ENCODE results near the gene C3orf52. TPM values are rescaled to one million over a fixed set of nuclear protein-coding genes. Genes with fewer than 3 reads are reported as not detected.

Gene C3orf52
- total and polyA plus RNA-seq, 2 donors (not counting 1 experiment from before 2014, with no cell fraction given) = 0.18 to 3.9 TPM

DNA sequence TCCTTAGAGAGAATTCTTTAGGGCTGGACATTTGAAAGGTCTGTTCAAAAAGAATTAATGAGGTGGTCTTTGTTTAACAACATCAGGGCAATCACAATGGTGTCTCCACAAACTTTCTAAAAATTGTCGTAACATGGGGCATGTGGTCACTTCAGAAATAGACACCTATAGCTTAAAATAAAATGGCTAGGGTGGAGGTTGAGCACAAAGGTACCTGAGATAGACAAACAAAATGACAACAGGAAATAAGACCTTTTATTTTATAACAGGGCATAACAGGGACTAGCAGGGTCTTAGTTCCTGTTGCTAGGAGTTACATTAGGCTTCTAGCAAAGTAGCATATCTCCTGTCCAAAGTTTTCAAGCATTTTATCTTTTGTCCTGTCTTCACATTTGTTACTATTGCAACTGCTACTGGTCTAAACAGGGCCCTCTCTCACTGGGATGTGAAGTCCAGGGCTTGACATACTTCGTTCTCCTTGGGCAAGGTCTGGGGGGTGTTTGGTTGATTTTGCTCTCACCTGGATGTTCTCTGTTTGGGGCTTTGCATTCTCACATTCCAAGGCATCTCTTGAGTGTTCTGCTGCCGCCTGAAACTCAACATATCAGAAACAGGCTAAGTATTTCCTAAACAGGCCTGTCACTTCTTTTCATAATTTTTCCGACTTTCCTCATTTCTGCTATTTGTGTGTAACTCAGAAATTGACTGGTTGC is 43.9 kb downstream of the C3orf52 start:
- H3K9me3 ChIP-seq (ENCODE audit: control extremely low read depth in 1 of 3, control insufficient read depth in 2 of 3, insufficient read depth in 1 of 3, low read length in 2 of 3) = no peaks in the 10 kb centered on the region
- H2AFZ ChIP-seq (ENCODE audit: insufficient read depth, low read depth, low read length, poor library complexity, severe bottlenecking) = no peak overlapping the region
- POLR2A ChIA-PET = no interaction called here
- DNase-seq = peak; percentile 34
- intact Hi-C loops (cut with micrococcal nuclease) = loop anchor here (1.0 to 5.0 kb wide), 7 partner anchors 12 to 862 kb away; partner anchors contain the start of genes ATG3, GTPBP8 and SLC35A5
- ATAC-seq (ENCODE audit: low read depth) = no peak
- TF ChIP-seq, protein P1, sequence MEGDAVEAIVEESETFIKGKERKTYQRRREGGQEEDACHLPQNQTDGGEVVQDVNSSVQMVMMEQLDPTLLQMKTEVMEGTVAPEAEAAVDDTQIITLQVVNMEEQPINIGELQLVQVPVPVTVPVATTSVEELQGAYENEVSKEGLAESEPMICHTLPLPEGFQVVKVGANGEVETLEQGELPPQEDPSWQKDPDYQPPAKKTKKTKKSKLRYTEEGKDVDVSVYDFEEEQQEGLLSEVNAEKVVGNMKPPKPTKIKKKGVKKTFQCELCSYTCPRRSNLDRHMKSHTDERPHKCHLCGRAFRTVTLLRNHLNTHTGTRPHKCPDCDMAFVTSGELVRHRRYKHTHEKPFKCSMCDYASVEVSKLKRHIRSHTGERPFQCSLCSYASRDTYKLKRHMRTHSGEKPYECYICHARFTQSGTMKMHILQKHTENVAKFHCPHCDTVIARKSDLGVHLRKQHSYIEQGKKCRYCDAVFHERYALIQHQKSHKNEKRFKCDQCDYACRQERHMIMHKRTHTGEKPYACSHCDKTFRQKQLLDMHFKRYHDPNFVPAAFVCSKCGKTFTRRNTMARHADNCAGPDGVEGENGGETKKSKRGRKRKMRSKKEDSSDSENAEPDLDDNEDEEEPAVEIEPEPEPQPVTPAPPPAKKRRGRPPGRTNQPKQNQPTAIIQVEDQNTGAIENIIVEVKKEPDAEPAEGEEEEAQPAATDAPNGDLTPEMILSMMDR (IDR thresholded peaks at IDR 0.05) = no peak
- TF ChIP-seq EZH2 (IDR thresholded peaks at IDR 0.05; ENCODE audit: borderline replicate concordance, insufficient read depth, low read depth, low read length, poor library complexity, severe bottlenecking) = no peak
- peaks cover 0 to 9% of the 10 kb centered on the region in 2 experiments for H3K36me3 ChIP-seq (replicated peaks in 1 of 2; ENCODE audit: control extremely low read depth in 1 of 2, control insufficient read depth in 1 of 2, extremely low read depth in 1 of 2, insufficient read depth in 2 of 2, low read length in 1 of 2)
- Mint-ChIP-seq H3K27me3 (no peaks in the 10 kb centered on the region), H3K4me3 (peak overlapping the region; percentile 55), H3K27ac (peak overlapping the region; percentile 91), H3K9me3 (ENCODE audit: insufficient read depth) (no peaks in the 10 kb centered on the region), H3K4me1 (peaks cover 93% of the 10 kb centered on the region)
- WGBS (ENCODE audit: insufficient coverage) = 72% methylated on average over 3 of the region's 4 CpGs
- peak overlapping the region; percentile 62 for H3K4me2 ChIP-seq (replicated peaks; ENCODE audit: low read depth, low read length, poor library complexity, severe bottlenecking)
- peak overlapping the region; percentile 93 to 98 for H3K27ac ChIP-seq (ENCODE audit: low read length in 2 of 2)
- H3K4me3 ChIP-seq (ENCODE audit: control extremely low read depth in 1 of 5, extremely low read depth in 1 of 5, insufficient read depth in 1 of 5, low read depth in 2 of 5, low read length in 4 of 5) = no peak overlapping the region
- H3K27me3 ChIP-seq (replicated peaks in 1 of 4; ENCODE audit: control extremely low read depth in 1 of 4, control insufficient read depth in 3 of 4, insufficient read depth in 4 of 4, low read length in 3 of 4) = no peaks in the 10 kb centered on the region
- peaks cover 82 to 89% of the 10 kb centered on the region in 2 donors for H3K4me1 ChIP-seq (ENCODE audit: control insufficient read depth in 2 of 2, insufficient read depth in 2 of 2, low read length in 2 of 2)
- H4K20me1 ChIP-seq (ENCODE audit: control insufficient read depth, insufficient read depth, low read length, poor library complexity, severe bottlenecking) = no peaks in the 10 kb centered on the region
- H3K9ac ChIP-seq (ENCODE audit: low read length) = peak overlapping the region; percentile 31
- H3K79me2 ChIP-seq (ENCODE audit: control insufficient read depth, insufficient read depth, low read length) = peaks cover 31% of the 10 kb centered on the region
- CTCF ChIA-PET = interaction anchor here (0.7 to 3.0 kb wide), 3 partner anchors 15 to 215 kb away, joined by 3 to 17 read pairs (median 4); no protein-coding TSS in a partner anchor

DNA sequence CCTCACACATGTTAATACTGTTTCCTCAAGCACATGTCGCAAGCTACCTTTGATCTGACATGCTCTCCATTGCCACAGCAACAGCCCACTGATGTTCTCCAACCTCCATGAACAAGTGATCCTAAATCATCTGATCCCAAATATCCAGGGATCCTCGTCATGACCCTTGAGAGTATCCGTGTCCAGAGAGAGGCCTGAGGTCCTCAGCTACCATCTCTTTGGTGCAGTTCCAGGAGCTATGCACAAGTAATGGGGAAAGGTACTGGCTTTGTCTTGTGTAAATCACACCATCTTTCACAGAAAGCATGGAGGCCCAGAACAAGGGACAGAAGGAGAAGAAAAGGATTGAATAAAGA is 44.4 kb downstream of the C3orf52 start:
- ChIA-PET POLR2A (no interaction called here), CTCF (interaction anchor here (0.7 to 3.0 kb wide), 4 partner anchors 16 to 214 kb away, joined by 3 to 17 read pairs (median 4); no protein-coding TSS in a partner anchor)
- Histone ChIP-seq H3K27me3 (replicated peaks in 1 of 4; ENCODE audit: control extremely low read depth in 1 of 4, control insufficient read depth in 3 of 4, insufficient read depth in 4 of 4, low read length in 3 of 4) (no peaks in the 10 kb centered on the region), H3K79me2 (ENCODE audit: control insufficient read depth, insufficient read depth, low read length) (peaks cover 25% of the 10 kb centered on the region), H3K4me1 (ENCODE audit: control insufficient read depth in 2 of 2, insufficient read depth in 2 of 2, low read length in 2 of 2) (peaks cover 80 to 89% of the 10 kb centered on the region in 2 donors), H3K9ac (ENCODE audit: low read length) (peak overlapping the region; percentile 7), H2AFZ (ENCODE audit: insufficient read depth, low read depth, low read length, poor library complexity, severe bottlenecking) (no peak overlapping the region), H3K36me3 (replicated peaks in 1 of 2; ENCODE audit: control extremely low read depth in 1 of 2, control insufficient read depth in 1 of 2, extremely low read depth in 1 of 2, insufficient read depth in 2 of 2, low read length in 1 of 2) (peaks cover 0 to 3% of the 10 kb centered on the region in 2 experiments), H3K9me3 (ENCODE audit: control extremely low read depth in 1 of 3, control insufficient read depth in 2 of 3, insufficient read depth in 1 of 3, low read length in 2 of 3) (no peaks in the 10 kb centered on the region), H3K4me2 (replicated peaks; ENCODE audit: low read depth, low read length, poor library complexity, severe bottlenecking) (peak overlapping the region; percentile 62), H3K4me3 (ENCODE audit: control extremely low read depth in 1 of 5, extremely low read depth in 1 of 5, insufficient read depth in 1 of 5, low read depth in 2 of 5, low read length in 4 of 5) (no peak overlapping the region), H4K20me1 (ENCODE audit: control insufficient read depth, insufficient read depth, low read length, poor library complexity, severe bottlenecking) (no peaks in the 10 kb centered on the region), H3K27ac (ENCODE audit: low read length in 2 of 2) (peak overlapping the region; percentile 93 to 98)
- DNase-seq (no peak), ATAC-seq (ENCODE audit: low read depth) (no peak)
- intact Hi-C loops (cut with micrococcal nuclease) = loop anchor here (5.0 kb wide), 2 partner anchors 342 to 862 kb away; partner anchors contain the start of gene GTPBP8
- Mint-ChIP-seq H3K4me3 (peak overlapping the region; percentile 55), H3K9me3 (ENCODE audit: insufficient read depth) (no peaks in the 10 kb centered on the region), H3K27ac (peak overlapping the region; percentile 91), H3K4me1 (peaks cover 91% of the 10 kb centered on the region), H3K27me3 (no peaks in the 10 kb centered on the region)
- WGBS (ENCODE audit: insufficient coverage) = 71% methylated on average over 1 of the region's 3 CpGs
- TF ChIP-seq, protein P1 (IDR thresholded peaks at IDR 0.05) = no peak
- TF ChIP-seq EZH2 (IDR thresholded peaks at IDR 0.05; ENCODE audit: borderline replicate concordance, insufficient read depth, low read depth, low read length, poor library complexity, severe bottlenecking) = no peak

Measured in B cell (primary cell).